Glomerular endothelial cell (primary cell): ENCODE measurements around the gene CNKSR3. TPM values are rescaled to one million over a fixed set of nuclear protein-coding genes. Genes with fewer than 3 reads are reported as not detected.

Experiments
- DNase-seq: peaks from one replicate; pipeline ENCODE4 v3.0.0-alpha.2; 2011; ENCODE audit warnings: low read depth, low spot score; ENCODE audit errors: extremely low read depth
- total RNA-seq: library from RNA; depleted of rRNA; stranded (reverse); fragments of >200 nt; gene quantifications from 2 replicates; pipeline ENCODE4 v1.2.3, GENCODE V29; 2015

Gene CNKSR3
- total RNA-seq, 1 donor from 2014 or later, result 13.3 TPM

GRCh38 chr6:154504102-154504501 is 6.4 kb downstream of the CNKSR3 start:
- no peak for DNase-seq

- no peak for DNase-seq
Observed at GRCh38 chr6:154503658-154504057, 6.8 kb downstream of the CNKSR3 start.

GRCh38 chr6:154502553-154502952 is 7.9 kb downstream of the CNKSR3 start:
- DNase-seq, result no peak

GRCh38 chr6:154501578-154501868 is 9.0 kb downstream of the CNKSR3 start:
- DNase-seq, result no peak

GRCh38 chr6:154500769-154501577 is 9.5 kb downstream of the CNKSR3 start:
- no peak for DNase-seq

GRCh38 chr6:154499855-154500589 is 10.5 kb downstream of the CNKSR3 start:
- no peak for DNase-seq

- no peak for DNase-seq
Observed at GRCh38 chr6:154498340-154498934, 12.0 kb downstream of the CNKSR3 start.

- no peak for DNase-seq
Observed at GRCh38 chr6:154496793-154497517, 13.5 kb downstream of the CNKSR3 start.

- no peak for DNase-seq
Observed at GRCh38 chr6:154496186-154496585, 14.3 kb downstream of the CNKSR3 start.

- DNase-seq, result no peak
Observed at GRCh38 chr6:154494592-154495311, 15.7 kb downstream of the CNKSR3 start.

- no peak for DNase-seq
Observed at GRCh38 chr6:154491567-154492470, 18.7 kb downstream of the CNKSR3 start.

GRCh38 chr6:154489822-154490221 is 20.7 kb downstream of the CNKSR3 start:
- DNase-seq, result no peak

- DNase-seq, result no peak
Observed at GRCh38 chr6:154488802-154489437, 21.6 kb downstream of the CNKSR3 start.

GRCh38 chr6:154488248-154488593 is 22.3 kb downstream of the CNKSR3 start:
- no peak for DNase-seq

GRCh38 chr6:154487367-154488247 is 22.9 kb downstream of the CNKSR3 start:
- DNase-seq, result no peak

- DNase-seq, result no peak
Observed at GRCh38 chr6:154485815-154486214, 24.7 kb downstream of the CNKSR3 start.

- DNase-seq, result no peak
Observed at GRCh38 chr6:154484942-154485341, 25.5 kb downstream of the CNKSR3 start.

GRCh38 chr6:154482858-154483257 is 27.6 kb downstream of the CNKSR3 start:
- peak; percentile 92 for DNase-seq
